Right lobe of liver (tissue), 6 donors: ENCODE measurements around the gene TSPAN1. TPM values are rescaled to one million over a fixed set of nuclear protein-coding genes. Genes with fewer than 3 reads are reported as not detected.

Experiments used
- ATAC-seq, 4 donors: fragments of 200-7000 bp; cut with Tn5 transposase; one replicate each; pipeline ENCODE4 v1.9.1; 2020; ENCODE audit warnings: mild to moderate bottlenecking in 4 of 4, moderate library complexity in 4 of 4
- DNase-seq, 3 donors: peaks; one replicate each; pipeline ENCODE4 v3.0.0-alpha.2; 2020
- H3K27ac ChIP-seq, 3 donors: fragments of 200-600 bp; one replicate each; pipeline ENCODE4 v1.8.0; 2022
- H3K27me3 ChIP-seq, 2 donors: fragments of 200-600 bp; one replicate each; pipeline ENCODE4 v1.8.0; 2022
- H3K36me3 ChIP-seq, 4 donors: fragments of 200-600 bp; sonication (generic) in 1 of 4; one replicate each; pipeline versions ENCODE4 v1.5.1 to v1.8.0; 2017 to 2022; ENCODE audit warnings: control low read depth in 1 of 4
- H3K4me1 ChIP-seq, 4 donors: fragments of 200-600 bp; sonication (generic) in 1 of 4; one replicate each; pipeline versions ENCODE4 v1.5.1 to v1.8.0; 2017 to 2022; ENCODE audit warnings: control low read depth in 1 of 4
- H3K4me3 ChIP-seq, 3 donors: fragments of 200-600 bp; one replicate each; pipeline ENCODE4 v1.8.0; 2022
- H3K9me3 ChIP-seq, 4 donors: fragments of 200-600 bp; sonication (generic) in 1 of 4; one replicate each; pipeline versions ENCODE4 v1.5.1 to v1.8.0; 2017 to 2022; ENCODE audit warnings: control low read depth in 1 of 4
- POLR2A ChIP-seq: fragments of 450-650 bp; IDR thresholded peaks from one replicate; pipeline ENCODE4 v1.6.1; 2017; ENCODE audit warnings: antibody characterized with exemption, mild to moderate bottlenecking
- WGBS: methylation state at CpG from one replicate; pipeline ENCODE4 v1.1.6; 2018; ENCODE audit warnings: low coverage, low lambda C conversion rate; ENCODE audit not compliant: insufficient coverage; ENCODE audit errors: missing lambda C conversion rate; 5-methylcytosine and 5-hydroxymethylcytosine counted together
- intact Hi-C, 2 donors: fragments of 100-400 bp; cut with DNase I; formaldehyde crosslinking; loops; one replicate each; pipeline versions ENCODE4 v1.11.2 to v1.14.1; 2022
- total RNA-seq, 6 experiments: library from RNA; depleted of rRNA in 2 of 6; stranded (reverse); fragments of >200 nt in 2 of 6; fragmentation: NEBNext Ultra II Directional in 3 of 6; extraction: Animal tissue kit (Norgen Biotek cat#: 25700) in 3 of 6; gene quantifications; one replicate each; pipeline versions ENCODE4 v1.1.0 to v1.2.4, GENCODE V29; 2016 to 2023
- TF ChIP-seq, protein P1 (sequence below), 4 donors: fragments of 200-600 bp in 3 of 4; fragments of 450-650 bp in 1 of 4; IDR thresholded peaks; one replicate each; pipeline versions ENCODE4 v1.5.1 to v1.8.0; 2016 to 2022; ENCODE audit warnings: antibody characterized with exemption in 4 of 4, mild to moderate bottlenecking in 2 of 4
- donor health status: DM: no; HTN: yes; CAD: no.
- donor health status: DM: no; HTN: no; CAD: no.
- donor health status: DM: no; HTN: no; CAD: no.
- donor health status: DM: no; HTN: yes; CAD: no.
- donor health status: DM: no; HTN: yes; CAD: no.

Gene TSPAN1
- total RNA-seq, 6 experiments from 2014 or later: 2.6 to 6.3 (median 3.6) TPM

- ATAC-seq: no peak
- Histone ChIP-seq H3K9me3 (no peaks in the 10 kb centered on the region), H3K27ac (peak overlapping the region in 2 of 3 donors; percentile 54 to 78), H3K4me1 (peaks cover 0 to 18% (median 0%) of the 10 kb centered on the region in 4 donors), H3K4me3 (peak overlapping the region; percentile 83 to 92 (median 91)), H3K27me3 (no peaks in the 10 kb centered on the region), H3K36me3 (peaks cover 0 to 6% (median 0%) of the 10 kb centered on the region in 4 donors)
- intact Hi-C loops: no loop called here
- DNase-seq: no peak
- no peak for TF ChIP-seq POLR2A
- TF ChIP-seq, protein P1, sequence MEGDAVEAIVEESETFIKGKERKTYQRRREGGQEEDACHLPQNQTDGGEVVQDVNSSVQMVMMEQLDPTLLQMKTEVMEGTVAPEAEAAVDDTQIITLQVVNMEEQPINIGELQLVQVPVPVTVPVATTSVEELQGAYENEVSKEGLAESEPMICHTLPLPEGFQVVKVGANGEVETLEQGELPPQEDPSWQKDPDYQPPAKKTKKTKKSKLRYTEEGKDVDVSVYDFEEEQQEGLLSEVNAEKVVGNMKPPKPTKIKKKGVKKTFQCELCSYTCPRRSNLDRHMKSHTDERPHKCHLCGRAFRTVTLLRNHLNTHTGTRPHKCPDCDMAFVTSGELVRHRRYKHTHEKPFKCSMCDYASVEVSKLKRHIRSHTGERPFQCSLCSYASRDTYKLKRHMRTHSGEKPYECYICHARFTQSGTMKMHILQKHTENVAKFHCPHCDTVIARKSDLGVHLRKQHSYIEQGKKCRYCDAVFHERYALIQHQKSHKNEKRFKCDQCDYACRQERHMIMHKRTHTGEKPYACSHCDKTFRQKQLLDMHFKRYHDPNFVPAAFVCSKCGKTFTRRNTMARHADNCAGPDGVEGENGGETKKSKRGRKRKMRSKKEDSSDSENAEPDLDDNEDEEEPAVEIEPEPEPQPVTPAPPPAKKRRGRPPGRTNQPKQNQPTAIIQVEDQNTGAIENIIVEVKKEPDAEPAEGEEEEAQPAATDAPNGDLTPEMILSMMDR (IDR thresholded peaks at IDR 0.05): no peak
- 43% methylated on average over 3 of the region's 3 CpGs for WGBS
These were observed 24.4 kb downstream of the TSPAN1 start for GRCh38 chr1:46199233-46199749.

GRCh38 chr1:46203738-46204405 is 29.0 kb downstream of the TSPAN1 start:
- no peaks in the 10 kb centered on the region for H3K27me3 ChIP-seq
- H3K4me1 ChIP-seq: peaks cover 0 to 4% (median 0%) of the 10 kb centered on the region in 4 donors
- no peak overlapping the region for H3K27ac ChIP-seq
- H3K9me3 ChIP-seq: no peaks in the 10 kb centered on the region
- intact Hi-C loops: no loop called here
- 71% methylated on average over 13 of the region's 14 CpGs for WGBS
- H3K36me3 ChIP-seq: no peaks in the 10 kb centered on the region
- H3K4me3 ChIP-seq: peak overlapping the region in 2 of 3 donors; percentile 22 to 55
- TF ChIP-seq POLR2A: no peak
- TF ChIP-seq, protein P1 (IDR thresholded peaks at IDR 0.05): no peak
- DNase-seq: no peak
- no peak for ATAC-seq

GRCh38 chr1:46204406-46204742 is 29.5 kb downstream of the TSPAN1 start:
- Histone ChIP-seq H3K9me3 (no peaks in the 10 kb centered on the region), H3K4me3 (no peak overlapping the region), H3K4me1 (peaks cover 0 to 3% (median 0%) of the 10 kb centered on the region in 4 donors), H3K36me3 (no peaks in the 10 kb centered on the region), H3K27me3 (no peaks in the 10 kb centered on the region), H3K27ac (no peak overlapping the region)
- DNase-seq (no peak), ATAC-seq (no peak)
- TF ChIP-seq POLR2A: no peak
- TF ChIP-seq, protein P1 (IDR thresholded peaks at IDR 0.05): no peak
- intact Hi-C loops: no loop called here
- 68% methylated on average over 4 of the region's 5 CpGs for WGBS

DNA sequence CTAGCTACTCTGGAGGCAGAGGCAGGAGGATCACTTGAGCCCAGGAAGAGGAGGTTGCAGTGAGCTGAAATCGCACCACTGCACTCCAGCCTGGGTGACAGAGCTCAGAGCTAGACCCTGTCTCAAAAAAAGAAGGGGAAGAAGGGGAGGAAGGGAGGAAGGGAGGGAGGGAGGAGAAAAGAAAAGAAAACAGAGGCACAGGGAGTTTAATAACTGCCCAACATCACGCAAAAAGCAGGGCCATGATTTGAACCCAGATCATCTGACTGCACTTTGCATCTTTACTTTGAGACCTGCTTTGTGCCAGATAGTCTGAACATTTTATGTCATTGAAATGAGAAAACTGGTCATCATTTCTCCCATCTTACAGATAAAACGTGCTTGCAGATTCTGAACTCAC is 30.3 kb downstream of the TSPAN1 start:
- Histone ChIP-seq H3K4me3 (no peak overlapping the region), H3K27me3 (no peaks in the 10 kb centered on the region), H3K27ac (no peak overlapping the region), H3K9me3 (no peaks in the 10 kb centered on the region), H3K4me1 (peaks cover 0 to 3% (median 0%) of the 10 kb centered on the region in 4 donors), H3K36me3 (no peaks in the 10 kb centered on the region)
- TF ChIP-seq, protein P1 (IDR thresholded peaks at IDR 0.05): no peak
- no peak for TF ChIP-seq POLR2A
- intact Hi-C loops: no loop called here
- 84% methylated on average over 3 of the region's 3 CpGs for WGBS
- no peak for DNase-seq
- no peak for ATAC-seq
